GM19452 (cell line): ENCODE data around the gene TRIM74.
A peak's percentile ranks its signal among the peaks of the same experiment; 100 is the strongest.
"Not testable (repeated sequence)": the region's sequence is repeated elsewhere in the genome, so short reads cannot be mapped to it uniquely, and the experiment has no call there.

Source experiments
- ATAC-seq: cut with Tn5 transposase; IDR thresholded peaks from one replicate; pipeline ENCODE4 v1.9.1; 2021; ENCODE audit not compliant: unreplicated experiment

Gene TRIM74

DNA sequence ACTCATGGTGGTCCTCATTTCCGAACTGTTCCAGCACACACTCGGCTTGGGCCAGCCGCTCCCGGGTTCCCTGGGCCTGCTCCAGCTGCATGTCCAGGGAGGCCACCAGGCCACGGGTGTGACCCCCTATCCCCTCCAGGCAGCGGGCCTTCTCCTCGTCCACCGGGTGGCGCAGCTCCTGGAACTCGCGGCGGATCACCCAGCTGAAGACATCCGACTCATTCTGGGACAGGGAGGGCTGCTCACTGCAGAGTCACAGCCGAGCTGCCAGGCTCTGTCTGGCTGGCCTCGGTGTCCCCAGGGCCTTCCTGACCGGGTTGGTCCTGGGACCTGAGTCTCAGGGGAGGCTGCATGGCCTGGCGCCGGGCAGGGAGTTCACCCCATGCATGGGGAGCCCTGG lies 9.2 kb downstream of the TRIM74 start:
- ATAC-seq = not testable (repeated sequence)

DNA sequence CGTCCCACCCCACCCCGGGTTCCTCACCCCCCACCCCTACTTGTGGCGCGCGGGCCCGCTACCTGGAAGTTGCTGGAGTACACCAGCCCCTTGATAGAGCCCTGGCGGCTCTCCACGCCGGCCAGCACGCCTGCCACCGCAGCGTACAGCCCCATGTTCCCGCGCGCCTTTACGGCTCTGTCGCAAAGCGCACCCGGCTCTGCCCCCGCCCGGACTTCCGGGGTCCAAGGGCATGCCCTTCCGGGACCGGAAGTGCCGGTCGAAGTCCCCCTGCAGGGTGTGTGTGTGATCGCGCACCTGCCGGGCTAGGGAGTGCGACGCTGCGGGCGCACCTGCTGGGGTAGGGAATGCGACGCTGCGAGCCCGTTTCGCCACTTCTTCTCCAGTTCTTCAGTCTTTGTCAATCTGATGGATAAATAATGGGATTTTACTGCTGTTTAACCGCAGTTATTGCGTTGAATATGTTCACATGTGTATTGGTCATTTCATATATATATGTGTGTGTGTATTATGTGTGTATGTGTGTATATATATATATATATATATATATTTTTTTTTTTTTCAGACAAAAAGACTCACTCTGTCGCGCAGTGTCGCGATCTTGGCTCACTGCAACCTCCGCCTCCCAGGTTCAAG lies 14.6 kb downstream of the TRIM74 start:
- peak; percentile 87 for ATAC-seq

DNA sequence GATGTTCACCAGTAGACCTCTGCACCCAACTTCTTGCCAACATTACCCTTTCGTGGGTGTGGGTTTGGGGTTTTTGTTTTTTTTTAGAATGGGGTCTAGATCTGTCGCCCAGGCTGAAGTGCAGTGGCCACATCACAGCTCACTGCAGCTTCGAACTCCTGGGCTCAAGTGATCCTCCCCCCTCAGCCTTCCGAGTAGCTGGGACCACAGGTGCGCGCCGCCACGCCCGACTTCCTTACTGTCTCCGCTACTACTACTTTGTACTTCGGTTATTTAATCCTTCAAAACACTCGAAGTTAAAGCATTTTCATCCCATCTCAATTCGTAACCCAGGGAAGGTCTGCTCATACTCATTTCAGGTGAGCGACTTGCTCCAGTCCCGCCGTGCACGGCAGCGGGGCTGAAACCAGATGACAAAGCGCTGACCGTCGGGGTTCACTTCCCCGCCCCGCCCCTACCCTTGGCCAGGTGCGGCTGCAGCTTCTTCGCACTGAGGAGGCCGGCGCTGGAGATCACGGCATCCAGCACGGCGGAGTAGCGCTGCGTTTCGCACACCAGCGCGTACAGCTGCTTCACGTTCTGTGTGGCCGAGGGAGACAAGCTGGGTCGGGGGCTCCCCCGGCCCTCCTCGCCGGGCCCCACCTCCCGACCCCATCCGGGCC lies 15.2 kb downstream of the TRIM74 start:
- peak; percentile 52 for ATAC-seq

DNA sequence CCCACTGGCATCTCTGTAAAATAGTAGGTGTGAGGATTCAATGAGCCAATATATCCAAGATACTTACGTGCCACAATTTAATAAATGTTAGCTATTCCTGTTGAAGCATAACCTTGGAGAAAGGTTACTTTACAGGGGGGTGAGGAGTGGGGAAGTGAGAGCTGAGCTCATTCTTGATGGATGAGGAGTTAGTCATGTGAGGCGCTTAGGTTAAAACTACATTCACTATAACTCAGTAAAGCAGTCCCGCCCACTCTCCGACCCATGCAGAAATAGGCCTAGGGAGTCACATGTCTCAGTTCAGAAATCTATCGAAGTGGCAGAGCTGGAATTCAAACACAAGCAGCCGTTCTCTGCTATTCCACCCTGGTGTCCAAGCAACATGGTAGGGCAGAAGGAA lies 18.8 kb downstream of the TRIM74 start:
- ATAC-seq = not testable (repeated sequence)

DNA sequence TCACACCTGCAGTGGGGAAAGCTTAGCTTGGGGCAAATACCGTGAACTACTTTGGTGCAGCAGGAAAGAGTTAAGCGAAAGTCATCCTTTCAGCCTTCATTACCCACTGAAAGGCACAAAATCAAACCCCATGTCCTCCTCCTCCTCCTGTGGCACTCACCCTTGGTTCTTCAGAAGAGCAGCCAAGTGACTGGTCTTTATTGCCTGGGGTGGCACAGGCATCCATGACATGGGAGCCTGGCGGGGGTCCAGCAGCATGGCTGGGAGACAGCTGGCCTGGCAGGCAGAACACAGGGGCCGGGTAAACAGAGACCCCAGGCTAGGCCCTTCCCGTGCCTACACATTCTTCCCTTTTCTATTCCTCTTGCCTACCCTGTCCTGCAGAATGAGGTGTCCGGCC lies 19.6 kb downstream of the TRIM74 start:
- ATAC-seq = not testable (repeated sequence)

DNA sequence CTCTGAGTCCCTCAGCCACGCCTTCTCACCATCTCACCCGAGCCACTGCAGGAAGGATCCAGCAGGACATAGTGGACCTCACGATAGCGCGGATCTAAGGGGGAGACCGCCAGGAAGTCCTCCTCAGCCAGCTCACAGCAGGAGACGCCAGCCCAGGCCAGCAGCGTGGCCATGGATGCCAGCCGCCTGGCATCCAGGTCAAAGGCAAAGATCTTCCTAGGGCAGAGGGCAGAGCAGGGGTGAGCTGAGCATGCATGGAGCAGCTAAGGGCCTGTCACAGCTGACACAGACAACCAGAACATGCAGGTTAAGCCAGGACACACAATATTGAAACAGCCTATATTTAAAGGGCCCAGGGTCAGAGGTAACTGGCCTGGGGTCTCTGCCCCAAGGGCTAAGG lies 20.0 kb downstream of the TRIM74 start:
- ATAC-seq = not testable (repeated sequence)

DNA sequence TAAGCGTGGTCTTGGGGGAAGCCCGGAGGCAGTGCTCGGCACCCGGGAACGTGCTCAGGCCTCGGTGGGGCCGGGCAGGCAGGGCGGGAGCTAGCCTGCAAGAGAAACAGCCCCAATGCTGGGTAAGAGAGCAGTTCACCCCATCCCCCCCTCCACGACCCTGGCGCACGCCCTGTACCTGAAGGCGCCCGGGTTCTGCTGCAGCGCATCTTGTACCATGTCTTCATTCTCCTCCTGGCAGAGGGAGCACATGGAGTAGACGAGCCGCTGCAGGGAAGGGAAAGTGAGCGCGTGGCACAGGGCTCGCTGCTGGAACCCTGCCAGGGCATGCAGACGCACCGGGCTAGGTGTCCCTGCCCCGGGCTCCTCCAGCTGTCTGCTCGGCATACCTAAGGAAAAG lies 20.6 kb downstream of the TRIM74 start:
- ATAC-seq = not testable (repeated sequence)

DNA sequence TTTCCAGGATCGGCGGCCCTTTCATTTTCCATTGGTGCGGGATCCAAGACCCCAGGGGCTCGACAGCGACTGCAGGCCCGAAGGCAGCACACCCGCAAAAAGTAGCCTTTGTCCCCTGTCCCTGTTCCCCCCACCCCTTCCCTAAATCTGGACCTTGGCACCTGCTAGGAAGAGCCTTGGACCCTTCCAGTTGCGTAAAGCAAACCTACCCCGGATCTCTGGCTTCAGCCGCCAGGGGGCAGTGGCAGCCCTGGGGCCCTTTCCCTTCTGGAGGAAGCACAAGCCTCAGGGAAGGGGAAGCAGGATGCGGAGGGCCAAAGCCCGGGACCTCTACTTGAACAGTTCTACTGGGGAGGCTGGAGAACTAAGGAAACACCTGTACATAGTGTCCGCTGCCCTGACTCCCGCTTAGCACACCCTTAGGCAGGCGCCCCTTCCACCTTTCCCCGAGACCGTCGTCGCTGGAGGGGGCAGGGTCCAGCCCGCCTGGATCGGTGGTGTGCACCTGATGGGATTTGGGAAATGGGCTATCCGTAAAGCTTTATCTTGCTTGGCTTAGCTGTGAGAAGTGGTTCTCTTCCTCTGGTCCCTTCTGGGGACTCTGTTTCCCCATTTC lies 23.0 kb downstream of the TRIM74 start:
- ATAC-seq = not testable (repeated sequence)

DNA sequence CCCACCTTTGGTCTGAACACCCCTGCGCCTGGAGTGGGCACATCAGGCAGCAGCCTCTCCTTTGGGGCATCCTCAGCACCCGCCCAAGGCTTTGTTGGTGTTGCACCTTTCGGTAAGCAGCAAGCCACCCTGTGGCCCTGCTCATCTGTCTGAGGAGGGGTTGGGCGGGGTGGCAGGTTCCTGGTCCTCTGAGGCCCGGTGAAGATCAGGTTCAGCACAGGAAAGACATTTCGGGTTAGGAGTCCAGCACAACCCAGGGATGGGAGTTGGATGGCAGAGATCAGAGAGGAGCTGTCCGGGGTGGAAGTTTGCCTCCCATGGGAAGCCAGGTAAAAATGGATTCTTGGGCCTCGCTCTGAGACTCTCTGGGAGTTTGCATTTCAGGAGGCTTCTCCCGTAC lies 23.7 kb downstream of the TRIM74 start:
- ATAC-seq = not testable (repeated sequence)

DNA sequence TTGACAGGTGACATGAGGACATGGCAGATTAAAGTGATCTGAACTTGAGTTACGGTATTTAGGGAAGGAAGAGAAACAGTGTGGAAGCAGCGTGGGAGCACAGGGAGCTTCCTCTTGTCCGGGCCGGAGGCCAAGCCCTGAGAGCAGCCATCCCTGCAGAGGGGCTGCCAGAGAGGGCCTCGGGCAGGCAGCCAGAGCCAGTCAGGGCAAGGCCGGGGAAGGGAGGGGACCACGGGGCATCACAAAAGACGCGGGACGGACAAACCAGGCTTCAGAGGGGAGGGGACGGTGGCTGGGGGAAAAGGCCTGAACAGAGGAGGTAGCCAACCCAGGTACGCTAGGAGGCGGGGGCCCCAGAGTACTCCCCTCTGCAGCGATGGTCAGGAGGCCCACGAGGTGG lies 24.3 kb downstream of the TRIM74 start:
- ATAC-seq = not testable (repeated sequence)

DNA sequence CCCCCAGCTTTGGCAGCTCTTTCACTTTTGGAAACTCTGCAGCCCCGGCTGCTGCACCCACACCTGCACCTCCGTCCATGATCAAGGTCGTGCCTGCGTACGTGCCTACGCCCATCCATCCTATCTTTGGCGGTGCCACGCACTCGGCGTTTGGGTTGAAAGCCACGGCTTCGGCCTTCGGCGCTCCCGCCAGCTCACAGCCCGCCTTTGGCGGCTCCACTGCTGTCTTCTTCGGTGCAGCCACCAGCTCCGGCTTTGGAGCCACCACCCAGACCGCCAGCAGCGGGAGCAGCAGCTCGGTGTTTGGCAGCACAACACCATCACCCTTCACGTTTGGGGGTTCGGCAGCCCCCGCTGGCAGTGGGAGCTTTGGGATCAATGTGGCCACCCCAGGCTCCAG lies 26.3 kb downstream of the TRIM74 start:
- ATAC-seq = not testable (repeated sequence)

DNA sequence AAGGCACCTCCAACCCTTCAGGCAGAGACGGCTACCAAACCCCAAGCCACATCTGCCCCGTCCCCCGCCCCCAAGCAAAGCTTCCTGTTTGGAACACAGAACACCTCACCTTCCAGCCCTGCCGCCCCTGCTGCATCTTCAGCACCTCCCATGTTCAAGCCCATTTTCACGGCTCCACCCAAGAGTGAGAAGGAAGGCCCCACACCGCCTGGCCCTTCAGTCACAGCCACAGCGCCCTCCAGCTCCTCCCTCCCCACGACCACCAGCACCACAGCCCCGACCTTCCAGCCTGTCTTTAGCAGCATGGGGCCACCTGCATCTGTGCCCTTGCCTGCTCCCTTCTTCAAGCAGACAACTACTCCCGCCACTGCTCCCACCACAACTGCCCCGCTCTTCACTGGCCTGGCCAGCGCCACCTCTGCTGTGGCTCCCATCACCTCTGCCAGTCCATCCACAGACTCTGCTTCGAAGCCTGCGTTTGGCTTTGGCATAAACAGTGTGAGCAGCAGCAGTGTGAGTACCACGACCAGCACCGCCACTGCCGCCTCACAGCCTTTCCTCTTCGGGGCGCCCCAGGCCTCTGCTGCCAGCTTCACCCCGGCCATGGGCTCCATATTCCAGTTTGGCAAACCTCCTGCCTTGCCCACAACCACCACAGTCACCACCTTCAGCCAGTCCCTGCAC lies 27.1 kb downstream of the TRIM74 start:
- ATAC-seq = not testable (repeated sequence)

DNA sequence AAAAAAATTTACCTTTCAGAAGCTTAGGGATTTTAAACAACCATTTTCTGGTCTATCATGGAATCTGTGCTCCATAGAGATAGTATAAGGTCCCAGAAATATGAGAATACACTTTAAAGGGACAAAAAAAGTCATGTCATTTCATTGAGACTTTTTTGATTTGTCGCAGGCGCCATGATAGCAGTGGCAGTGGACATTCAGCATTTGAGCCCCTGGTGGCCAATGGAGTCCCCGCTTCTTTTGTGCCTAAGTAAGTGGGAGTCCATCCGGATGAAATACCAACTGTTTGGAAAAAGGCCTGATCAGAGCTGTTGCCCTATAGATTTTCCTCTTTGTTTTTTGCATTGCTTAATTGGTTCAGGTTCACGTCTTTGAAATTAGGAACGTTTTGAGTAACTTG lies 41.0 kb downstream of the TRIM74 start:
- ATAC-seq = not testable (repeated sequence)

DNA sequence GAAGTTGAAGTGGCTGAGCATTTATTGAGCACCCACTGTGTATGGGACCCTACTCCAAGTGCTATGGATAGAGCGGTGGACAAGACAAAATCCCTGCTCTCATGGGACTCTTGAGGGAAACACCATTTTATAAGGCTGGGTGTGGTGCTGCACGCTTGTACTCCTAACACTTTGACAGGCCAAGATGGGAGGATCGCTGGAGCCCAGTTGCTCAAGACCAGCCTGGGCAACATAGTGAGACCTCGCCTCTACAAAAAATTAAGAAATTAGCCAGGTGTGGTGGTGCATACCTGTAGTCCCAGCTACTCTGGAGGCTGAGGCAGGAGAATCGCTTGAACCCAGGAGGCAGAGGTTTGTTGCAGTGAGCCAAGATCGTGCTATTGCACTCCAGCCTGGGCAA lies 41.5 kb downstream of the TRIM74 start:
- ATAC-seq = not testable (repeated sequence)

DNA sequence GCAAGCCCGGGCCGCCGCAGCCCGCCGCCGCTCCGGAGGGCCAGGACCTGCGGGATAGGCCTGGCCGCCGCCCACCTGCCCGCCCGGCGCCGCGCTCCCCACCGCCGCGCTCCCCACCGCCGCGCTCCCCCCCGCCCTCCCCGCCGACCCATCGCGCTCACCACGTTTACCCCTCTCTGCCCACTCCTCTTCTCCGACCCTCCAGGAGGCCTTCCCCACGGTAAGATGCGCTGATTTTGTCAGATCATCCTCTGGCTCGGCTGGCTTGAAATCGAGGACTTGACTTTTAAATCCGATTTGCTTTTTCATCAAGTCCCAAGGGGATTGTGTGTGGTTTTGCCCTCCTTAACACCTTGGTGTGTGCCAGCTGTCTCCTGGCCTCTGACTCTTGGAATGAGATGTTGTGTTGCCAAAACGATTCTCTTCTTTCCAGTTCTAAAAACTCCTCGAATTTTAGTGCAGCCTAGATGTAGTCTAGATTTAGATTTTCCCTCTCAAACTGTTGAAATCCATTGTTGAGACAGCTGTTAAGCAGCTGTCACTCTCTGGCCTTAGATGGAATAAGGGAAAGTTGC lies 43.6 kb downstream of the TRIM74 start:
- no peak for ATAC-seq

DNA sequence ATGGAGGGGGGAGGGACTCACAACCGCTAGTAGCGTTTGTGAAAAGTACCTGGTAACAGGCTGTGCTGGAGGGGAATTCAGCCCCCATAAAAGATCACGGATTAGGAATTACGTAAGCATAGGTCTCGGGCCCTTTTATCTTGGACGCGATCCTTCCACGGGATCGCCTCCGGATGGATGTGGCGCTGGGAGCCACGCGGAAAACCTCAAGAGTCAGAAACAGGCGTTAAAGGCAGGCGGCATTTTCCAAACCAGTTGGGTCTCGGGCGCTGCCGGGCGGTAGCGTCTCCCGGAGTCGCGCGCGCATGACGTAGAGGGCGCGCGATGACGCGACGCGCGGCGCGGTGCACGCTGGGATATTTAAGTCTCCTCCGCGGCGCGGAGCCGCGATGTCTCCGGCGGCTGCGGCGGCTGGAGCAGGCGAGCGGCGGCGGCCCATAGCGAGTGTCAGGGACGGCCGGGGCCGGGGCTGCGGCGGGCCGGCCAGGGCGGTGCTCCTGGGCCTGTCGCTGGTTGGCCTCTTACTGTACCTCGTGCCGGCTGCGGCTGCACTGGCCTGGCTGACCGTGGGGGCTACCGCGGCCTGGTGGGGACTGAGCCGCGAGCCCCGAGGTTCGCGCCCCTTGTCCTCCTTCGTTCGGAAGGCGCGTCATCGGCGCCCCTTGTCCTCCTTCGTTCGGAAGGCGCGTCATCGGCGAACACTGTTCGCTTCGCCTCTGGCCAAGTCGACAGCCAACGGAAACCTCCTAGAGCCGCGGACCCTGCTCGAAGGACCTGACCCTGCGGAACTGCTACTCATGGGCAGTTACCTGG lies 44.3 kb downstream of the TRIM74 start, which contains the start of gene POM121:
Gene POM121, plus strand, starts transcription at position 363 of the 813 bp plus-strand sequence. Its CDS starts 27 bp downstream, at position 390.
- peak; percentile 80 for ATAC-seq

DNA sequence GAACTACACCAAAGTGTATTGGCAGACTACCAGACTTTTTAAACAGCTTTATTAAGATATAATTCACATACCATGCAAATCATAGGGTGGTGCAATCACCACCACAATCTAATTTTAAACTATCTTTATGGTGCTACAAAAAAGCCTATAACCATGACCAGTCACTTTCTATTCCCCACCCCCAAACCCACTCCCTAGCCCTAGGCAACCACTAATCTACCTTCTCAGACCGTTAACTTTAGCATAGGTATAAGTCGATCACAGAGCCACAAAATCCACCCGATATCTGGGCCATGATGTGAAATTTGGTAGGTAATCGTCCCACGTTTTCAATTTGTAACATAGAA lies 44.9 kb downstream of the TRIM74 start:
- peak; percentile 11 for ATAC-seq

DNA sequence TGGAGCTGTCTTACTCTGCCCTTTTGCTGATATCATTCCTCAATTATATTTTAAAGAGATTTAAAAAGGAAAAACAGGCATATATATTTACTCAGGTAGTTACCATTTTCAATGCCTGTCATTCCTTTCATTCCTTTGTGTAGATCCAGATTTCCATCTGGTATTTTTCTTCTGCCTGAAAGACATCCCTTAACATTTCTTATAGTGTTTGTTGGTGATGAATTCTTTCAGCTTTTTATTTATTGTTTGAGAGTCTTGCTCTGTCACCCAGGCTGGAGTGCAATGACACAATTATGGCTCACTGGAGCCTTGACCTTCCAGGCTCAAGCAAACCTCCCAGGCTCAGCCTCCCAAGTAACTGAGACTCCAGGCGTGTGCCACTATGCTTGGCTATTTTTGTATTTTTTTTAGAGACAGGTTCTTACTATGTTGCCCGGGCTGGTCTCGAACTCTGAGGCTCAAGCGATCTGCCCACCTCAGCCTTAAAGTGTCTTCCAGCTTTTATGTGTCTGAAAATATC lies 50.0 kb downstream of the TRIM74 start:
- ATAC-seq = no peak

DNA sequence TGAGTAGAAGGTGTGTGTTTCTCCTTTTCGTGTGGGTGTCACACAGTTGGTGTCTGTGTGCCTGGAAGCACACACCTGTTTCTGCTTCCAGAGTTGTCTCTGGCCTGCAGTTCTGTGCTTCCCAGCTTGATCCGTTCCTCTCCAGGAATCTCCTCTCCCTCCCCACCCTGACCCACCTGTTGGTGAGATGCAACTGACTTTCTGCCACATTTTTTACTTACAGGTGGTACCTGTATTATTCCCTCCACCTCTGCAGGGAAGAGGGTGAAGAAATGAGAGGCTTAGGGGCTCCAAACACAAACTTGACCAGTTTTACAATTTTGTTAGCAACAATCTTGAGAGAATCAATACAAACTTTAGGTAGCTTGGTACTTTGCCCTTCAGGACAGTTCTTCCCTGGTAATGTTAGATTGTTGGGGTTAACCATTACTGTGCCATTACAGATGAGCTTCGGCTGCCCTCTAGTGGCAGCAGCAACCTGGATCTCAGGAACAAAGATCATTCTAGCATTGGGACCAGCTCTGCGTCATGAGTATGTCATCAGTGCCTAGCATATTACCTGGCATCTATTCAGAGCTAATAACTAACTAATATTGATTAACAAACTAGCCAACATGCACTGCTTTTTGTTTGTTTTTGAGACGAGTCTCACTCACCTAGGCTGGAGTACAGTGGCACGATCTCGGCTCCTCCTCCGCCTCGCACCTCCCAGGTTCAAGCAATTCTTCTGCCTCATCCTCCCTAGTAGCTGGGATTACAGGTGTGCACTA lies 54.3 kb downstream of the TRIM74 start:
- ATAC-seq = peak; percentile 93
